Omental fat pad (tissue), 4 donors: ENCODE measurements around the gene TCFL5. TPM values are rescaled to one million over a fixed set of nuclear protein-coding genes. Genes with fewer than 3 reads are reported as not detected.

Experiments used
- ATAC-seq: fragments of 150-250 bp; one replicate; pipeline ENCODE4 v1.9.1; 2016; ENCODE audit warnings: mild to moderate bottlenecking, moderate library complexity; ENCODE audit not compliant: low FRiP score
- DNase-seq: peaks from one replicate; pipeline ENCODE4 v3.0.0-alpha.2; 2019; ENCODE audit warnings: low spot score
- total RNA-seq, 4 donors: library from RNA; depleted of rRNA; stranded (reverse); fragments of >200 nt; gene quantifications; one replicate each; pipeline ENCODE4 v1.1.0, GENCODE V29; 2016
- TF ChIP-seq, protein P1 (sequence below), 3 donors: fragments of 450-650 bp; IDR thresholded peaks; one replicate each; pipeline ENCODE4 v1.5.1; 2016 to 2017; ENCODE audit warnings: antibody characterized with exemption in 3 of 3, mild to moderate bottlenecking in 3 of 3, moderate library complexity in 2 of 3

The TCFL5 gene
- total RNA-seq, 4 donors from 2014 or later: 6.1 to 7.7 (median 6.3) TPM

DNA sequence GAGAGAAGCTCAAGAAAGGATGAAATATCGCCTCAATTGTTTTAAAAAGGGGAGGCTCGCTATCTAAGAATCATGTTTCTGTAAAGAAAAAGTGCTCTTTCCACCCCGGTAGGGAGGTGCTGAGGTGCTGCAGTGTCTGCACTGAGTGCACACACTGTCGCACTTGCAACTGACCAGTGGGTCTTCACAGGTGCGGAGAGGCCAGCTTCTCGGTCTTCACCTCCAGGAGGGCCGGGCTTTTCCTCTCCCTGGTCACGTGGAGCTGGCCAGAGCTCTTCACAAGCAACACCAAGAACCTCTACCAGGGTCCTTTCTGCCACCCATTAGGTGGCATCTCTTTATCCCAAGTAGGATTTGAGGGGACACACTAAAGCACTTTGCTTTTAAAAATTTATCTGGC lies 27.8 kb upstream of the TCFL5 start:
- no peak for ATAC-seq
- TF ChIP-seq, protein P1, sequence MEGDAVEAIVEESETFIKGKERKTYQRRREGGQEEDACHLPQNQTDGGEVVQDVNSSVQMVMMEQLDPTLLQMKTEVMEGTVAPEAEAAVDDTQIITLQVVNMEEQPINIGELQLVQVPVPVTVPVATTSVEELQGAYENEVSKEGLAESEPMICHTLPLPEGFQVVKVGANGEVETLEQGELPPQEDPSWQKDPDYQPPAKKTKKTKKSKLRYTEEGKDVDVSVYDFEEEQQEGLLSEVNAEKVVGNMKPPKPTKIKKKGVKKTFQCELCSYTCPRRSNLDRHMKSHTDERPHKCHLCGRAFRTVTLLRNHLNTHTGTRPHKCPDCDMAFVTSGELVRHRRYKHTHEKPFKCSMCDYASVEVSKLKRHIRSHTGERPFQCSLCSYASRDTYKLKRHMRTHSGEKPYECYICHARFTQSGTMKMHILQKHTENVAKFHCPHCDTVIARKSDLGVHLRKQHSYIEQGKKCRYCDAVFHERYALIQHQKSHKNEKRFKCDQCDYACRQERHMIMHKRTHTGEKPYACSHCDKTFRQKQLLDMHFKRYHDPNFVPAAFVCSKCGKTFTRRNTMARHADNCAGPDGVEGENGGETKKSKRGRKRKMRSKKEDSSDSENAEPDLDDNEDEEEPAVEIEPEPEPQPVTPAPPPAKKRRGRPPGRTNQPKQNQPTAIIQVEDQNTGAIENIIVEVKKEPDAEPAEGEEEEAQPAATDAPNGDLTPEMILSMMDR (IDR thresholded peaks at IDR 0.05): no peak
- DNase-seq: no peak

DNA sequence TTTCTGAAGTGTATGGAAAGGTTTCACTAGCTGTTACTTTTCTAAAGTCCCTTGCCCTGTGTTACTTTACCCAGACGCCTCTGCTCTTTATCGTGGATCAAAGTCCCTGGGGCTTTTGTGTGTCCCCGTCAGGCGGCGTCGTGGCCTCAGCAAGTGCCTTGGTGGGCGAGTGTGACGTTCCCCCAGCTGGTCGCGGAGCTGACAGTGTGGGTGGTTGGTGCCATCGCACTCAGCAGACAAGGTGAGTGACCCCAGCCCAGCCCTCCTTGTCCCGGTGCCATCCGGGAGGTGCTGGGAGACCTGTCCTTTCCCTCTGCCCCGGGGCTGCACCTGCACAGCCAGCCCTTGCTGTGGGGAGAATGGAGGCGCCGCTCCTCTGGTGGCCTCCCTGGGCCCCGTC lies 27.3 kb upstream of the TCFL5 start:
- ATAC-seq: no peak
- DNase-seq: no peak
- TF ChIP-seq, protein P1 (IDR thresholded peaks at IDR 0.05): no peak

DNA sequence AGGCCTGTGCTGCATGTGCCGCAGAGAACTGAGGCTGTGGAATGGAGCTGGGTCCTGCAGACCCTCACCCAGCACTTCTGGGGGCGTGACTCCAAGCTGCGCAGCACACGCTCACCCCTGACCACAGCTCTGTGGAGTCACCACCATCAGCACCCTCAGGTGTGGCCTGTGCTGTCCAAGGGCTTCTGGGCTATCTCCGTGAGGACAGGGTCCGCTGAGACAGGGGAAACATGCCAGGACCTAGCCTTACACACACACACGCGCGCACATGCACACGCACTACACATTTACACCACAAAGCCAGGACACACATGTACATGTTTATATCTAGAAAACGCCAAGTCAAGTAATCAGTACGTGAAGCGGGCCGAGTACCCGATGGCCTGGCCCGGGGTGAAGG lies 26.8 kb upstream of the TCFL5 start:
- DNase-seq: no peak
- ATAC-seq: no peak
- TF ChIP-seq, protein P1 (IDR thresholded peaks at IDR 0.05): no peak

DNA sequence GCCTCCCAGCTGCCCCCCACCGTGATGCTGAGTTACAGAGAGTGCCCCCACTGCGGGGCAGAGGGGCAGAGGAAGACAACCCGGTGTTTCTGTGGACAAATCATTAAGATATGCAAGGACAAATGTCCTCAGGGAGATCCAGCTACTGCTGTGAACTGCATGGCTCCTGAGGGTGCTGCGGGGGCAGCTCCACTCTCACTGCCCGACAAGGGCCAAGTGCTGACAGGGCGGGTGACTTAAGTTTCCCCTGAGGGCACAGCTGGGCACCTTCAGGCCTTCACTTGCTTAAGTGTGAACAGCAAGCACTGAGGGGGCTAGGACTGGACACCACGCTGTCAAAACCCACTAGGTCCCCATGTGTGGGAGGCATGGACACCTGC lies 26.2 kb upstream of the TCFL5 start:
- TF ChIP-seq, protein P1 (IDR thresholded peaks at IDR 0.05): no peak
- DNase-seq (no peak), ATAC-seq (no peak)

DNA sequence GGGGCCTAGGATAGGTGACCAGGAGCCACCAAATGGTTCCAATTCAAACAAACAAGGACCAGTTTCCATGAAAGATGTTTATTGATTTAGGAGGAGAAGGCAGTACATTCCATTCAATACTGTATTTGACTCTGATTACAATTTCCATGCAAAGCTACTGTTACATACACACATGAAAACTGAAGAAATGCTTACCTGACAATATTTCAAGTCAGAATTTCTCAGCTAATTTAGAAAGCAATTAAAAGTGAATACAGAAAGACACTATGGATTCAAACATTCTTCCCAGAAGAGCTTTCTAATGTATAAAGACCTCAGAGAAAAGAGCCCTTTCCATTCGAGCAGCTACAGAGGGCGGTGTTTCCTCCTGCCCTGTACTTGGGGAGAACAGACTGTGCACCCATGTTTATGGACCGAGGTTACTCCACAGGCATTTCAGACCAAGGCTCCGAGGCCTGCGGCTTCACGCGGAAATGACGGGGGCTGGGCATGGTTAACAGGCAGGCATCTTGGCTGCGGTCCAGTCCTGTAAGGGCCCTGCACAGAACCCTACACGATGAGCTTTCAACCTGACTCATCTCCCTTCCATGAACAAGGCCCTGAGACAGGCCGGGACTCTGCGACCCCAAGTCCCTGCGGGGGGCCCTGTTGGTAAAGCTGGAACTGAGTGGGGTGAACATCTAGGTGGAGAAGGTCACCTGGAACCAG lies 25.7 kb upstream of the TCFL5 start:
- TF ChIP-seq, protein P1 (IDR thresholded peaks at IDR 0.05): no peak
- no peak for DNase-seq
- no peak for ATAC-seq

DNA sequence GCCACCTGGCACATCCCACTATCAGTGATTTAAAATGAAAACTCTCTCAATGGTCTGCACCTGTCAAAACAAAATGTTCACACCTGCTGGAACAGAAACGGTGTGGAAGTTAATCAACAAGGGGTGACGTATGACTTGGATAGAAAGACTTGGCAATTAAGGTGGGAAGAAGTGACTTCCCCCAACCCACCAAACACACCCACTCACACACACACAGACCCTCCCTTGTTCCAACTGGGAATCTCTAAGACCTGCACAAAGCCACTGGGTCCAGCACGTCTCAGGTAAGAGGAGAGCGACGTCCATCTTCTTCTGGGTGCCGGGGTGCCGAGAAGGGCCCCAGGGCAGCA lies 25.1 kb upstream of the TCFL5 start:
- DNase-seq (no peak), ATAC-seq (no peak)
- TF ChIP-seq, protein P1 (IDR thresholded peaks at IDR 0.05): no peak

DNA sequence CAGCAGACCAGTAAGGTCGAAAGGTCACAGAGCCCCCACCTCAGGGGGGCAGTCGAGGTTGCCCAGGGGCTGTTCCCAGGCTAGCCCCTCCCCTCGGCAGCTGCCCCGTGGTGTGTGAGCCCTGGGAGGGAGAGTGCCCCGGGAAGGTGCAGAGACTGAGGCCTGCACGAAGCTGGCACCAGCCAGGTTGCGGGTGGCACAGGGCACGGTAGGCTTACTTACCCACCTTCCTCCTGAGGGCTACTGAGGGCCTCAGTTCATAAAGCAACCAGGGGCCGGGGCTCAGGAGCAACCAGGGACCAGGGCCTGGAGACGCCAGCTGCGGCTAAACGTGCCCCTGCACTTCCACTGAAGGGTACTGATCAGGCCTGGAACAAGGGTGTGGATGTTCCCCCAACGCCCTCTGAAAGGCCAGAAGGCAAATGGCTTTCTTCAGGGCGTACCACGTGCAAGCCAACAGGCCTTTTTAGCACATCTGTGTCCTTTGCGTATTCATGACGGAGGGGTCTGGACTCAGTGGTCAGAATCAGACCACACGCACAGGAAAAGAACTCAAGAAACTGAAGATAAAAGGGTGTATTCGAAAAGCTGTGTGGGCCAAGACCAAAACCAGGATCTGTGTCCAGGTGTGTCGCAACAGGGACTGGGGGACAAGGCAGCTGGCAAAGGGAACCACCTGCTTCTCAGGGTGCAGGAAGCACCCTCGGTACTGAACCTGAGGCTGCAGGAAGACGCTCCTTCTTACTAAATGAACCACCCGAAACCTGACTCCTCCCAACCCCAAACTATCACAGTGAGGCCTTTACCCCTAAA lies 24.5 kb upstream of the TCFL5 start:
- no peak for ATAC-seq
- TF ChIP-seq, protein P1 (IDR thresholded peaks at IDR 0.05): no peak
- no peak for DNase-seq
